Kidney (tissue), 14 donors: Measurements from ENCODE around the gene MYL12A. TPM values are rescaled to one million over a fixed set of nuclear protein-coding genes. Genes with fewer than 3 reads are reported as not detected.
A peak's percentile ranks its signal among the peaks of the same experiment; 100 is the strongest.

ENCODE experiments used
- DNase-seq, 5 donors: peaks; one replicate each; pipeline ENCODE4 v3.0.0-alpha.2; 2013 to 2020
- FAIRE-seq: peaks from 2 replicates; lab custom pipeline; 2012; peaks lifted over from hg19 to GRCh38; lab: Jason Lieb, UNC
- H3K27ac ChIP-seq, 2 donors: one replicate each; pipeline ENCODE4 v1.7.0; 2013; ENCODE audit warnings: low read depth in 2 of 2, low read length in 2 of 2, inconsistent platforms in 1 of 2
- H3K27me3 ChIP-seq: one replicate; pipeline ENCODE4 v1.7.1; 2013; ENCODE audit warnings: low read length, inconsistent platforms; ENCODE audit not compliant: control insufficient read depth, insufficient read depth
- H3K36me3 ChIP-seq, 3 donors: one replicate each; pipeline versions ENCODE4 v1.7.0 to v1.7.1; 2013; ENCODE audit warnings: low read length in 3 of 3, control low read depth in 1 of 3, inconsistent platforms in 1 of 3; ENCODE audit not compliant: insufficient read depth in 3 of 3, control insufficient read depth in 2 of 3
- H3K4me1 ChIP-seq, 3 donors: one replicate each; pipeline versions ENCODE4 v1.7.0 to v1.7.1; 2013; ENCODE audit warnings: low read length in 3 of 3, inconsistent platforms in 1 of 3, low read depth in 1 of 3; ENCODE audit not compliant: control insufficient read depth in 2 of 3, insufficient read depth in 2 of 3
- H3K4me3 ChIP-seq, 3 donors: one replicate each; pipeline versions ENCODE4 v1.7.0 to v1.8.1; 2013; ENCODE audit warnings: low read length in 3 of 3, control low read depth in 1 of 3, inconsistent platforms in 1 of 3
- H3K9ac ChIP-seq, 3 donors: one replicate each; pipeline versions ENCODE4 v1.7.0 to v1.7.1; 2013; ENCODE audit warnings: low read length in 3 of 3, control low read depth in 1 of 3, inconsistent platforms in 1 of 3
- H3K9me3 ChIP-seq, 3 donors: one replicate each; pipeline versions ENCODE4 v1.7.0 to v1.7.1; 2013; ENCODE audit warnings: low read length in 3 of 3, control low read depth in 1 of 3, inconsistent platforms in 1 of 3; ENCODE audit not compliant: control insufficient read depth in 2 of 3, insufficient read depth in 1 of 3
- intact Hi-C: fragments of 100-400 bp; cut with DNase I; formaldehyde crosslinking; loops from one replicate; pipeline ENCODE4 v1.11.1; 2022
- polyA plus RNA-seq: library from polyadenylated mRNA; stranded (reverse); fragments of 350-450 nt; fragmentation: Illumina TruSeq; extraction: RNeasy Lipid Tissue Mini Kit (QIAGEN cat#74804); gene quantifications from one replicate; pipeline ENCODE4 v1.2.3, GENCODE V29; 2014; ENCODE audit warnings: low read depth, low replicate concordance; ENCODE audit not compliant: insufficient read depth
- total RNA-seq: library from RNA; stranded (reverse); fragmentation: NEBNext Ultra II Directional; extraction: Animal tissue kit (Norgen Biotek cat#: 25700); gene quantifications from one replicate; pipeline ENCODE4 v1.2.1, GENCODE V29; 2021
- TF ChIP-seq, protein P1 (sequence below): IDR thresholded peaks from 3 replicates; pipeline ENCODE4 v1.5.1; 2012; ENCODE audit warnings: mild to moderate bottlenecking, moderate library complexity, borderline replicate concordance; ENCODE audit not compliant: insufficient read depth; ENCODE audit errors: extremely low read depth
- donor health status: control.
- donor health status: control.
- donor health status: control.
- donor health status: control.
- donor health status: control.
- donor health status: DM: yes; HTN: yes; CAD: no.
- donor health status: Normal renal cell carcinoma (clear cell type).

Gene MYL12A
- total and polyA plus RNA-seq, 2 donors from 2014 or later: 442 to 450 TPM

DNA sequence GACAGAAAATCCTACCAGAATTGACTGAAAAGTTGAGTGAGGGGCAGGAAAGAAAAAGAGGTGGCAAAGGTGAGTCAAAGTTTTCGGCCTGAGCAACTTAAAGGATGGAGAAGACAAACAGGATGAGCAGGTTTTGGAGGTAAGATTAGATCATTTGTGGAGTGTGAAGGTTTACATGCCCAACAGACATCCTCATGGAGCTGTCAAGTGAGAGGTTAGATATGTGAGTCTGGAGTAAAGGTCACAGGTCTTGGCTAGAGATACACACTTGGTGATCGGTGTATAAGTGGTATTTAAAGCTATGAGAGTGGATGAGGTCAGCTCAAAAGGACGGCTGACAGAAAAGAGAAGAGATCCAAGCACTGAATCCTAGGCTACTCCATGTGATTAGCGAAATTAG is 11.1 kb upstream of the MYL12A start:
- H3K27me3 ChIP-seq: no peaks in the 10 kb centered on the region
- no peaks in the 10 kb centered on the region for H3K4me1 ChIP-seq
- FAIRE-seq (no peak), DNase-seq (no peak)
- no peak overlapping the region for H3K9ac ChIP-seq
- no peaks in the 10 kb centered on the region for H3K9me3 ChIP-seq
- H3K4me3 ChIP-seq: no peak overlapping the region
- H3K27ac ChIP-seq: no peak overlapping the region
- TF ChIP-seq, protein P1, sequence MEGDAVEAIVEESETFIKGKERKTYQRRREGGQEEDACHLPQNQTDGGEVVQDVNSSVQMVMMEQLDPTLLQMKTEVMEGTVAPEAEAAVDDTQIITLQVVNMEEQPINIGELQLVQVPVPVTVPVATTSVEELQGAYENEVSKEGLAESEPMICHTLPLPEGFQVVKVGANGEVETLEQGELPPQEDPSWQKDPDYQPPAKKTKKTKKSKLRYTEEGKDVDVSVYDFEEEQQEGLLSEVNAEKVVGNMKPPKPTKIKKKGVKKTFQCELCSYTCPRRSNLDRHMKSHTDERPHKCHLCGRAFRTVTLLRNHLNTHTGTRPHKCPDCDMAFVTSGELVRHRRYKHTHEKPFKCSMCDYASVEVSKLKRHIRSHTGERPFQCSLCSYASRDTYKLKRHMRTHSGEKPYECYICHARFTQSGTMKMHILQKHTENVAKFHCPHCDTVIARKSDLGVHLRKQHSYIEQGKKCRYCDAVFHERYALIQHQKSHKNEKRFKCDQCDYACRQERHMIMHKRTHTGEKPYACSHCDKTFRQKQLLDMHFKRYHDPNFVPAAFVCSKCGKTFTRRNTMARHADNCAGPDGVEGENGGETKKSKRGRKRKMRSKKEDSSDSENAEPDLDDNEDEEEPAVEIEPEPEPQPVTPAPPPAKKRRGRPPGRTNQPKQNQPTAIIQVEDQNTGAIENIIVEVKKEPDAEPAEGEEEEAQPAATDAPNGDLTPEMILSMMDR: no peak
- H3K36me3 ChIP-seq: no peaks in the 10 kb centered on the region
- intact Hi-C loops: no loop called here

DNA sequence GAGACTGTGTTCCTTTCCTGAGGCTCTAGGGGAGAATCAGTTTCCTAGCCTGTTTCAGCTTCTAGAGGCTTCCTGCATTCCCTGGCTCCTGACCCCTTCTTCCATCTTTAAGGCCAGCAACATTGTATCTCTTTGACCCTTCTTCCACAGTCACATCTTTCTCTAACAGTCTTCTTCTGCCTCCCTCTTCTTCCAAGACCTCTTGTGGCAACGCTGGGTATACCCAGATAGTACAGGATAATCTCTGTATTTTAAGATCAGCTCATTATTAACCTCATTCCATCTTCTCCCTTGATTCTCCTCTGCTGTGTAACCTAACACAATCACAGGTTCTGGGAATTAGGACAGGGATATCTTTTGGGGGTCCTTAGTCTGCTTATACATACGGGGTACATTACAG is 8.9 kb upstream of the MYL12A start:
- DNase-seq: no peak
- Histone ChIP-seq H3K27ac (no peak overlapping the region), H3K9me3 (no peaks in the 10 kb centered on the region), H3K27me3 (no peaks in the 10 kb centered on the region), H3K4me1 (no peaks in the 10 kb centered on the region), H3K4me3 (no peak overlapping the region), H3K9ac (no peak overlapping the region), H3K36me3 (no peaks in the 10 kb centered on the region)
- TF ChIP-seq, protein P1: no peak
- intact Hi-C loops: no loop called here
- no peak for FAIRE-seq

DNA sequence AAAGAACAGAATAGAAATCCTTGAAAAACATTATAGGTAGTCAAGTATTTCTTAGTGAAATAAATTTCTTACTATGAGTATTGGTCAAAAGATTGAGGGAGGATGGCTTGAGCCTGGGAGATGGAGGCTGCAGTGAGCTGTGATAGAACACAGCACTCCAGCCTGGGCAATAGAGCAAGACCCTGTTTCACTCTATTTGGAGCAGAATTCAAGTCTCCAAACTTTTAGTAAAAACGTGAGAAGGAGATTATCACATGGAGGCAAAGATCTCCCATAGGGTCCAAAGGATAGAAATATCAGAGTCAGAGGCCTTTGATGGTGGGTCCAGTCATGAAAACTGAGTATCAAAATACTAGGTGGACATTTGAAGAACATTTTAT is 2.4 kb upstream of the MYL12A start:
- H3K9me3 ChIP-seq: no peaks in the 10 kb centered on the region
- H3K27me3 ChIP-seq: no peaks in the 10 kb centered on the region
- peak overlapping the region in 2 of 3 donors; percentile 72 to 97 for H3K4me3 ChIP-seq
- no peaks in the 10 kb centered on the region for H3K36me3 ChIP-seq
- TF ChIP-seq, protein P1: no peak
- intact Hi-C loops: loop anchor here (10.0 kb wide), 1 partner anchor 310 kb away; no protein-coding TSS in a partner anchor
- H3K9ac ChIP-seq: peak overlapping the region; percentile 51 to 99 (median 68)
- peak overlapping the region in 1 of 2 donors; percentile 97 for H3K27ac ChIP-seq
- no peak for DNase-seq
- FAIRE-seq: no peak
- H3K4me1 ChIP-seq: peaks cover 2 to 11% (median 7%) of the 10 kb centered on the region in 3 donors
